ENCODE data around the gene BDKRB1. TPM values are rescaled to one million over a fixed set of nuclear protein-coding genes. Genes with fewer than 3 reads are reported as not detected.

Gene BDKRB1
- polyA plus RNA-seq (2013, experiment 1 of 2; ENCODE audit: insufficient read length) = 7.5 TPM
- 7.0 TPM for polyA plus RNA-seq (2013, experiment 2 of 2; ENCODE audit: insufficient read length)

- peak; percentile 94 for DNase-seq
Measured at GRCh38 chr14:96255501-96256366, at the start of gene BDKRB1. Gene BDKRB1, plus strand, starts transcription at chr14:96256210. Its CDS starts 7,473 bp downstream, at chr14:96263683.

GRCh38 chr14:96206461-96206860 is 49.5 kb upstream of the BDKRB1 start:
- no peak for DNase-seq

DNA sequence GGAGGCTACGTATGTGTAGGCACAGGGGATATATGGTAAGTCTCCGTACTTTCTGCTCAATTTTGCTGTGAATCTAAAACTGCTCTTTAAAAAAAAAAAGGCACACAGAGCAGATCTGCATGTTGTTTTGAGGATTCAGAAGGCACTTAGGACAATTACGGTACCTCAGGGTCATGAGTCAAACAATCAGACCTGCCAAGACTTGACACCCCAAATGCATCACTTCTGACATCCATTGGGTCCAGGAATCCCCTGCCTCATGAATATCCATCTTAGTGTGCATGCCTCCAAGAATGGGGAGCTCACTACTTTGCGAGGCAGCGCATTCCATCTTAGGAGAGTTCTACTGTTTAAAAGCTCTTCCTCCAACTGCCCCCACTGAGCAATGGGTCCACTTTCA is 48.3 kb upstream of the BDKRB1 start:
- DNase-seq = no peak

DNA sequence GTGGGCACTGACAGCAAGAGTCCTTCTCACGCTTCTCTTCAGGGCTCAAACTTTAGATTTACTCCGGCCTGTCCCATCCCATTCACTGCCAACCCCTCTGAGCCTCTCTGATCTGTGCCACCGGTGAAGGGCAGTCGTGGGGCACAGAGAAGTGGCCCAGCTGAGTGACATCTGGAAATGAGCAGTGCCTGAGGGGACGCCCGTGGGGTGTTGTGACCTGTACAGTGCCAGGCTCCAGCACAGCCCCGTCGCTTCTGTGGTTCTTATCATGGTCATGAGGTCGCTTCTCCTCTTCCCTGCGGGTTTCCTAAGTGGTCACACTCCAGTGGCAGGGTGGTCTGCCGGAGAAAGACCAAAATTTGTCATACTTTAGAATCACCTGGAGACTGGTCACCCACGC is 47.3 kb upstream of the BDKRB1 start:
- no peak for DNase-seq

GRCh38 chr14:96212140-96212539 is 43.9 kb upstream of the BDKRB1 start:
- no peak for DNase-seq

GRCh38 chr14:96212896-96213295 is 43.1 kb upstream of the BDKRB1 start:
- DNase-seq = no peak

DNA sequence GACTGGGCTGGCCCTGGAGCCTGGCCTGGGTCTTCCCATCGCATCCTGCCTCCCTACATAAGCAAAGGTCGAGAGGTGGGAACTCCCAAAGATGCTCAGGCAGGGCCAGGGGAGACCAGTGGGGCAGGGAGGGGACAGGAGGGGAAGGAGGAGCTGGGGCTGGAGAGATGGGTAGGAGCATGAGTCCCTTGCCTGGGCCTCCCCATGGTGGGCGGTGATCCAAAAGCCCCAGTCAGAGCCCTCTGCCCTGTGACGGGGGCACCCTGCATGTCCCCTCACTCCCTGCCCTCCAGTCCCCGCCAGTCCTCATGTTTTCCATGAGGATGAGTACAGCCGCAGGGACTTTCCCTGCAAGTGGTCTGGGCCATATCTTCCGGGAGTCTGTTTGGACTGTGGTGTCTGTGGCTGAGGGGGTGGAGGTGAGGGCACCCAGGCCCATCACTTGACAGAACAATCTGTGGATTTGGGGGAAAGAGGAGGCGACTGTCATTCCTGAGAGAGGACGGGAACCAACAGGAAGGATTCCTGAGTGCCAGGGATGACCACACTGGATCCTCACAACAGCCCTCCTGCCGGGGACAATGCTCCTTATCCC is 42.0 kb upstream of the BDKRB1 start:
- no peak for DNase-seq

DNA sequence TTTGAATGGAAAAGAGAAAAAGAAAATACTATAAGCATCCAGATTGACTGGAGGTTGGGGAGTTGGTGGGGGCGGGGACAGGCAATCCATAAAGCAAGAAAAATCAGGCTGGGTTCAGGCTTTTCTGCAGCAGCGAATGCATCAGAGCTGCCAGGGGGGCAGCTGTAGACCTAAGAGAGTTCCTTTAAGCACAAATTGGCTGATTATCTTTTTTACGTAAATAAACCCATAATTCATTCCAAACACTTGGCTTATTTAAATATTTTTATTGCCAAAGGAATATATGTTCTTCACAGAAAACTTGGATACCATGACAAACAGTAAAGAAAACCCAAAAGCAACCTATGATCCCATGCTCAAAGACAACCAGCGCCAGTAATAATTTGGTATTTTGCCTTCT is 41.2 kb upstream of the BDKRB1 start:
- no peak for DNase-seq

- no peak for DNase-seq
Measured at GRCh38 chr14:96215452-96216244, 40.4 kb upstream of the BDKRB1 start.

DNA sequence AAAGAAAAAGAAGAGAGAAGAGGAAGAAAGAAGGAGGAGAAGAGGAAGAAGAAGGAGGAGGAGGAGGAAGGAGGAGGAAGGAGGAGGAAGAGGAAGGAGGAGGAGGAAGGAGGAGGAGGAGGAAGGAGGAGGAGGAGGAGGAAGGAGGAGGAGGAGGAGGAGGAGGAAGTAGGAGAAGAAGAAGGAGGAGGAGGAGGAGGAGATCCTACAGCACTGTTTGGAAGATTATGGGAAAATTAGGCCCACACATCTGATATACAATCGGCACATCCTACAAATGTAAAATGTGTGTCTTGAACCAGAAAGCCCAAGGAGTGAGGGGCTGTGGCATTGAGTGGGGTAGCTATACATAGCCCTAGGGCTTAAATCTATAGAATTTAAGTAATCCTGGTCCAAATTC is 39.4 kb upstream of the BDKRB1 start:
- no peak for DNase-seq

GRCh38 chr14:96217376-96217913 is 38.6 kb upstream of the BDKRB1 start:
- no peak for DNase-seq

- DNase-seq = no peak
Measured at GRCh38 chr14:96221109-96221650, 34.8 kb upstream of the BDKRB1 start.

DNA sequence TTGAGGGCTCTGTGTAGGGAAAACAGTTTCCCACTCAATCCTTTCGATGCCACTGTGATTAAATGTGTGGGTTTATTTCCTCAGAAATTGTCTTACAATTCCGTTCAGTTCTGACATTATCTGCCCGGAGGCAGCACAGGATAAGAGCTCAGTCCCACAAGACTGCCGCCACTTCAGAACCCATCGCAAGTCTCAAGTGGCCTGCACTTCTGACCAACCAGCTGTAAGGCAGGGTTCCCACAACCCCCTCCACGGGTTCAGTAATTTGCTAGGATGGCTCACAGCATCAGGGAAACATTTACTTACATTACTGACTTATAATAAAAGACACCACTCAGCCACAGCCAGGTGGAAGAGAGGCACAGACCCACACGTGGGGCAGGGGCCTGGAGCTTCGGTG is 34.2 kb upstream of the BDKRB1 start:
- no peak for DNase-seq

GRCh38 chr14:96224480-96225096 is 31.4 kb upstream of the BDKRB1 start:
- DNase-seq = no peak

DNA sequence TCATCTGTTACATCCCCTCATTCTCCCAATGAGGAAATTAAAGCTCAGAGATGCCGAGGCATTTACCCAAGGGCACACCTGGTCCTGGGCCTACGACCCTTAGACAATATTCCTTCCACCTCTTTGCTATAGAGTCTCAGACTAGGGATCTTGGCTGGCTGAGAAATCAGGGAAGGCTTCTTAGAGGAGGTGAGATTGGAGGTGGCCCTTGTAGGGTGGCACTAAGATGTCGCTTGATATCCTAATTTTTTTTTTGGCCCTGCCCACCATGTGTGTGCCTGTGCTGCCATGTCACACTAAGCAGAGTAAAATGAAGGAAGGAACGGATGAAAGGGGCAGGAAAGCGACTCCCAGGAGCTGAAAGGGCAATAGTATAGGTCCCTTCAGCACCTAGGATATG is 30.8 kb upstream of the BDKRB1 start:
- DNase-seq = no peak

DNA sequence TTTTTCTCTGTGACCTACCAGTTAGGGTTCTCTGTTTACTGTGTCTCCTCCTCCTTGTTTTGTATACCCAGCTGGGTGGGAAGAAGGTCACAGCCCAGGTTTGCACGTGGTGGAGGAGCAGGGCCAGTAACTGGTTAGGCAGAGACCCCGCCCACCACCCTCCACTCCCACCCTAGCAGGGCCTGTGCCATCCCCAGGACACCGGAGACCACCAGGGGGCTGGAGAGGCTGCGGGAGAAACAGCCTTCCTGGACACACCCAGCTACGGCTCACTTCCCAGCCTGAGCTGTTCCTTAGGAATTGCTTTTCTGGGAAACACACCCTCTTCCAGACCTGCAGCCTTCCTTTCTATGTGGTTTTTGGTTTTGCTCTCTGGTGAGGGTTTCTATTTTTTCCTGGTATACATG is 30.3 kb upstream of the BDKRB1 start:
- peak; percentile 73 for DNase-seq

GRCh38 chr14:96227428-96227827 is 28.6 kb upstream of the BDKRB1 start:
- DNase-seq = no peak

- no peak for DNase-seq
Measured at GRCh38 chr14:96229315-96229714, 26.7 kb upstream of the BDKRB1 start.

DNA sequence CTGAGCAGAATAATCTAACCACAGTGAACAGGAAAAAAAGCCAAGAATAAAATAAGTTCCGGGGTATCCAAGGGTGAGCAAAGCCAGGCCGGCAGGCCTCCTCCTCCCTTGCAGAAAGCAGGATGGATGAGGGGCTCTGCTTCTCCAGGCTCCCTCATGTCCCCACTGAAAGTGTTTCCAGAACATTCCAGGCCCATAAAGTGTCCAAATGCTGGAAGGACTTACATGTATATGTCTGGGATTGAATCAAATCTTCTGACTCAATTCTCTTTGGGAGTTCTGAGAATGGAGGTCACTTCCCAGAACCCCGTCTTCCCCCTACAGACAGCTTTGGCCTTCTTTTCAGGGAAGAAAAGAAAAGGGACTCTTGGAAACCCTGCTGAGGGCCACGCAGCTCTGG is 25.0 kb upstream of the BDKRB1 start:
- DNase-seq = no peak

DNA sequence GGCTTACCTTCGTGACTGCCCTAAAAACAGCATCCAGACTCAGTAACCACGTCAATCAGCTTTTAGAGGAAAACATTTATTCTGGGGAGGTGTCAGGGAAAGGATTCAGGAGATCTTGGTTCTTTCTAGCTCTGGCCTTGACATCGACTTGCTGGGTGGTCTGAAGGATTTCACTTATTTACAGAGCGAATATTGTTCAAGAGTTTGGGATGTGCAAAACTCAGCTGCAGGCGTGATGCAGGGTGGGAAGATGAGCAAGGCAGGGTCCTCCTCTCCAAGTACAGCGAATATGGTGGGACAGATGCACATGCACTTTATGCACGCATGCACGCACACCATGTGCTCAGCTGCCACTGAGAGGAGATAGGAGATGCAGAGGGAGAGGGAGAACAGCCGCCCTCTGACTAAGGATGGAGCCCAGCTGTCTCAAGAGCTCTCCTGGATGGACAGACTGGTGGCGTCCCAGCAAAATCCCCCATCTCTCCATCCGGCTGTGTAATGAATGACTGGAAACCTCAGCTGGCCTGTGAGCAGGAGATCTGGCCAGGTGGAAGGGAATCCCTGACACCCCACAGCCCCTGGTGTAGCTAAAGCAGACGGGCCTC is 24.4 kb upstream of the BDKRB1 start:
- no peak for DNase-seq

DNA sequence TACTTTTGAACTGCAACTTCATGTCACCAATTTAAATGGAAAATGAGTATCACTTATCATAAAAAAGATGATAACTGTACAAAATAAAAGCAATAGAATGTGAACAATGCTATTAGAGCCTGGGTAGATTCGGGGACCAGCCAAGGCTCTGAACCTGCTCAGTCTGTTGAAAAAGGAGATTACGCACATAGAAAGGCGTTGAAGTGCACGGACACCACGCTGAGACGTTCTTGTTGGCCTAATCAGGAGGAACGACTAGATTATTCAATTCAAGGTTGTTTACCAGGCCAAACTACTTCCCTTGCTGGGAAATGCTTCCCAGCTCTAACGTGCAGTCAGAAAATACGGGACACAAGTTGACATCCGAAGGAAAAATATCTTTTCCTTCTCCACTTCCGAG is 23.5 kb upstream of the BDKRB1 start:
- no peak for DNase-seq

DNA sequence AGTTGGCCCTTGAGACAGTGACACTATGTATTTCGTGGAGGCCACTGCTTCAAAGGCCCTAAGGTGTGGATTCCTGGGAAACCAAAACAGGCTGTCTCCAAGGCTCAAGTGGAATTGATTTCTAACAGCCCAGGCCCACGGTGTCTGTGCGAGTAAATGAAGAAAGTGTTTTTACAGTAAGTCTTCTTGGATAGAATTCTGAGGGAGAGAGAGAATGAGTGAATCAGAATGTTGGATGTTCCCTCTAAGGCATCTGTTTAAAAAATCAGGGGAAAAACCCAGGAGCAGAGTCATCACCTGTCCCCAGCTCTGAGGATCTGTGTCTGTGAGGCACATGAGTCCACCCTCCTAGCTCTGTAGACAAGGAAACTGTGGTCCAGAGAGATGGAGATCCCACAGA is 22.3 kb upstream of the BDKRB1 start:
- no peak for DNase-seq

Measured in fibroblast of skin of scalp (primary cell).